ENCODE results near the gene HUNK. TPM values are rescaled to one million over a fixed set of nuclear protein-coding genes. Genes with fewer than 3 reads are reported as not detected.
"Not testable (repeated sequence)": the region's sequence is repeated elsewhere in the genome, so short reads cannot be mapped to it uniquely, and the experiment has no call there.

Gene HUNK
- total and polyA plus RNA-seq, 5 experiments from 2014 or later: 0.05 to 0.74 (median 0.23) TPM; not detected in 2

DNA sequence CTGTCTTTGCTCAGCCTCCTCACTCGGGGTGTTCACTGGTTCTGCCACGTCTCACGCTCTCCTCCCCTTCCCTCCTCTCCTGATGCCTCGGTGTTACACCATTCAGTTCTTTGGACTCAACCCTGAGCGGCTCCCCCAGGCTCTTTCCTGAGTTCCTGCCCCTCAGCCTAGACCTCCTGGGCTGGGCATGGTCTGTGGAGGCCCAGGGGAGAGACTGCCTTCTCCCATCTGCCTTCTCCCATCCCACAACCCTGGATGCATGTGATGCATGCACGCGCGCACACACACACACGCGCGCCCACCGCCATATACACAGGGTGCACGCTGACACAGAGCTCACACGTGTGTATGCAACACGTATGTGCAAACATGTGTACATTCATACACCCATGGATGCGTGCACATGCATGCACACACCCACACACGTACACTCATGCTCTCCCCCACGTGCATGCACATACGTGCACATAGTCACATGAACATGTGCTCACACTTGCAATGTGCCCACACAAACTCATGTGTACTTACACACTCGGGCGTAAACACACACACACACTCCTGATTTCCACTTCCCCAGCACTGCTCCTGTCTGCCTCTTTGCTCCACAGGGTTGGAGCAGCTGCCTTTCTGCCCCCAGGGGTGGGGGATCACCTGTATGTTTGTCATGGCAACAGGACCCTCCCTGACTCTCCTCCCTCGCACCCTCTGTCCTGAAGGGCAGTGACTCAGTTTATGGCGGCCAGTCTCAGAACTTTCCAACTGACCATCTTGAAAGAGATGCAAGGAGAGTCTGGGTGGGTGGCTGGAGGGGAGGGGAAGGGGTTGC lies 59.0 kb downstream of the HUNK start:
- POLR2A ChIA-PET: no interaction called here
- no peaks in the 10 kb centered on the region for H3K36me3 Mint-ChIP-seq
- no peak for ATAC-seq
- H3K27me3 Mint-ChIP-seq: peaks cover 5 to 17% (median 7%) of the 10 kb centered on the region in 5 donors
- H3K27ac Mint-ChIP-seq: no peak overlapping the region
- H3K4me1 Mint-ChIP-seq: peaks cover 3 to 18% (median 6%) of the 10 kb centered on the region in 4 donors
- no peak for DNase-seq
- peaks cover 0 to 4% (median 0%) of the 10 kb centered on the region in 9 donors for H3K9me3 Mint-ChIP-seq
- no peak overlapping the region for H3K4me3 Mint-ChIP-seq

DNA sequence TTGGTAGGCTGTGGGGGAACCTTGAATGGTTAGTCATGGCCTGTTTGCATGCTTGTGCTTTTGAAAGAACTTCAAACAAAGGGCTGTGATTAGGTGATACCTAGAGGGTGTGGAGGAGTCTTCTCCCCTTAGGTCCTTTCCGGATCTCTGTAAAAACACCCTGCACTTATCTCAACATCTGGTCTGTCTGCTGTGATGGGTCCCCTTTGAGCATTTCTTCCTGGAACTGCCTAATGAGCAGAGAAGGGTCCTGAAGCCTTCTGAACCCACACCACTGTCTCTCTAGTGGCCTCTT lies 59.6 kb downstream of the HUNK start:
- peak overlapping the region in 1 of 10 donors; percentile 39 for H3K4me3 Mint-ChIP-seq
- H3K9me3 Mint-ChIP-seq: peaks cover 0 to 4% (median 0%) of the 10 kb centered on the region in 9 donors
- peaks cover 3 to 18% (median 6%) of the 10 kb centered on the region in 4 donors for H3K4me1 Mint-ChIP-seq
- H3K36me3 Mint-ChIP-seq: no peaks in the 10 kb centered on the region
- H3K27ac Mint-ChIP-seq: peak overlapping the region in 2 of 10 donors; percentile 10 to 22
- H3K27me3 Mint-ChIP-seq: peaks cover 5 to 17% (median 7%) of the 10 kb centered on the region in 5 donors
- no peak for DNase-seq
- POLR2A ChIA-PET: no interaction called here
- no peak for ATAC-seq

DNA sequence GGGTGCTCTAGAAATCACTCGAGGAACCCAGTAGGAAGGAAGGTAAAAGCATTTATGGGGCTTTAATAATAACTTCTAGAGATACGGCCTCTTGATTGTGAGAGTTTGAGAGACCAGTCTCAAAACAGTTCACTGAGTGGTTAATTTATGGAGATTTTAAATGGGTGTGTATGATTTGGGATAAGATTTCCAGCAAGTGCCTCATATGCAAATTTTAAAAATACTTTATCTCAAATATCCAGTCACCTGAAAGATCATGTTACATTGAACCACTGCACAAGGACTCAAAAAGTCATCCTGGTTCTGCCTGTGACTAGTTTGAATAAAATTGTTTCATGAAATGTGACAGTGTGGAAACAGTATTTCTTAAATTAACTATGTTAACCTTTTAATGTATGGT lies 64.5 kb downstream of the HUNK start:
- no peaks in the 10 kb centered on the region for H3K36me3 Mint-ChIP-seq
- no peak overlapping the region for H3K27ac Mint-ChIP-seq
- ATAC-seq: no peak
- POLR2A ChIA-PET: no interaction called here
- H3K9me3 Mint-ChIP-seq: peaks cover 0 to 2% (median 0%) of the 10 kb centered on the region in 9 donors
- H3K4me3 Mint-ChIP-seq: no peak overlapping the region
- DNase-seq: no peak
- H3K27me3 Mint-ChIP-seq: peaks cover 0 to 7% (median 1%) of the 10 kb centered on the region in 5 donors
- H3K4me1 Mint-ChIP-seq: peaks cover 0 to 13% (median 6%) of the 10 kb centered on the region in 4 donors

DNA sequence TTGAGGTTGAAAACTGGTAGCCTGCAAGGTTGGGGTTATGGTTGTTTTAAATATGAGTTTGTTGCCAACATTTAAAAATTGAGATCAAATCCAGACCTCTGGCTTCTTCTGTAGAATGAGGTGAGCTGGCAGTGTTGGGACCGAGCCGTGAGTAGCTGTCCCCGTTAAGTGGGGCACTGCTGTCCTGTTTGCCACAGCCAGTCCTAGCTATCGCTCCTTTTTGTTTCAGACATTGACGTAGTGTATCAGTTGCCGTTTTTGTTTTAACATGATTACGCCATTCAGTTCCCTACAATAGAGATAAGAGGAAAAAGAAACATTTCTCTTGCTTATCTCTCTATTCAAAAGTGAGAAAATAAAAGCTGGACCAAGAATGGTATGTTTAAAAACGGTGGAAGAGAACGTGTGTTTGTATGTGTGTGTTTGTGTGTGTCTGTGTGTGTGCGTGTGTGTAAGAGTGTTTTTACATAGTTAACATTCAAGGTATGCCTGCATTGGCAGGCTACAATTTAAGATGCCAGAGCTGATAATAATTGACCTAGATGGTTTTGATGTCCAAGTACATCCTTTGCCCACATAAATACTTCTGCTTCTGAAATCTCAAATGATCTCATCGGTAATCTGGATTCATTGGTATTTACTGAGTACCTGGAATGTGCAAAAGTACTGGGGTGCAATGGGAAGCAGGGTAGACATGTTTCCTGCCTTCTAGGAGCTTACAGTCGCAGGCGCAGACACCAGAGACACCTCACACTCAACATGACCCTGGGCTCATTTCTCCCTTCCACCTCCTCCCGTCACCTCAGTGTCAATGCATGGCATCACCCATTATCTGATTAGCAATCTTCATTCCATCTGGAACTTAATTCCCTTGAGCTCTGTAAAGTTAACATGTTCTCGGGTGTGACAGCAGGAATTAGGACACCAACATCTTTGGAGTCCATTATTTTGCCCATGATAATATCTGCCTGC lies 65.8 kb downstream of the HUNK start:
- Mint-ChIP-seq H3K9me3 (peaks cover 0 to 2% (median 0%) of the 10 kb centered on the region in 9 donors), H3K36me3 (no peaks in the 10 kb centered on the region), H3K27me3 (peaks cover 0 to 6% (median 0%) of the 10 kb centered on the region in 5 donors), H3K27ac (peak overlapping the region in 1 of 10 donors; percentile 1), H3K4me3 (no peak overlapping the region), H3K4me1 (peaks cover 2 to 16% (median 5%) of the 10 kb centered on the region in 4 donors)
- POLR2A ChIA-PET: interaction anchor here (0.7 kb wide), 1 partner anchor 14 kb away, joined by 3 read pairs; no protein-coding TSS in a partner anchor
- no peak for DNase-seq
- no peak for ATAC-seq

DNA sequence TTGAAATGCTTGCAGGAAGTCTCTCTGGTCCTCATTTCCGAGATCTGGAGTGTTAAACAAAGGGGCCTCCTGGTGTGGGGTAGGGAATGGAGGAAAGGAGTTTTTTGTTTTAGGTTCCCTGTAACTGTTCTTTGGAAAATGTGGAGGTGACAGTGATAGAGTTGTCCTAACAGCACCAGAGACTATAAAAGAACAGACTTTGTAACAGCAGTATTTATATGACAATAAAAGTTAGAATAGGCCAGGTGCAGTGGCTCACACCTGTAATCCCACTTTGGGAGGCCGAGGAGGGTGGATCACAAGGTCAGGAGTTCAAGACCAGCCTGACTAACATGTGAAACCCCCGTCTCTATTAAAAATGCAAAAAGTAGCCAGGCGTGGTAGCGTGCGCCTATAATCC lies 68.9 kb downstream of the HUNK start:
- POLR2A ChIA-PET: interaction anchor here (1.6 kb wide), 1 partner anchor 33 kb away, joined by 7 read pairs; no protein-coding TSS in a partner anchor
- DNase-seq (no peak), ATAC-seq (no peak)
- peaks cover 0 to 23% (median 5%) of the 10 kb centered on the region in 4 donors for H3K4me1 Mint-ChIP-seq
- no peaks in the 10 kb centered on the region for H3K36me3 Mint-ChIP-seq
- H3K9me3 Mint-ChIP-seq: peaks cover 0 to 2% (median 0%) of the 10 kb centered on the region in 9 donors
- H3K27ac Mint-ChIP-seq: no peak overlapping the region
- no peak overlapping the region for H3K4me3 Mint-ChIP-seq
- peaks cover 4 to 10% (median 8%) of the 10 kb centered on the region in 5 donors for H3K27me3 Mint-ChIP-seq

DNA sequence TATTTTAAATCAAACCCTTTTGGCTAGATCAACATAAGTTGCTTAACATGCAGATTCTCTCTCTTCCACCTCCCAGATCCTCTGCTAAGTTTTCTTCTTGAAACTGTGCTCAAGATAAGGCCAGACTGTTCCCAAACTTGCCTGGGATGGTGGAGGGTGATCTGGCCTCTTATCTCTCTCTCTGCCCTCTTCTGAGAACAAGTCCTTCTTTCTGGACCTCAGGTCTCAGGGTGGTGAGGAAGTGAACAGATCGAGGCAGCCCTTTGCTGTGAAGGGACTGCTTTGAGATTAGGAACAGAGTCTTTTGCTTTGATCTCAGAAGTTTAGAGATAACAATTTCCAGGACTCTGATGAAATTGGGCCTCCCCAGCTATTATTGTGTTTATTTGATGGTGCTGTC lies 70.7 kb downstream of the HUNK start:
- Mint-ChIP-seq H3K27me3 (peaks cover under 1 to 28% (median 8%) of the 10 kb centered on the region in 5 donors), H3K4me3 (no peak overlapping the region), H3K4me1 (peaks cover 0 to 23% (median 8%) of the 10 kb centered on the region in 4 donors), H3K27ac (peak overlapping the region in 1 of 10 donors; percentile 19), H3K36me3 (no peaks in the 10 kb centered on the region), H3K9me3 (peaks cover 0 to 5% (median 0%) of the 10 kb centered on the region in 9 donors)
- POLR2A ChIA-PET: no interaction called here
- ATAC-seq (no peak), DNase-seq (no peak)

DNA sequence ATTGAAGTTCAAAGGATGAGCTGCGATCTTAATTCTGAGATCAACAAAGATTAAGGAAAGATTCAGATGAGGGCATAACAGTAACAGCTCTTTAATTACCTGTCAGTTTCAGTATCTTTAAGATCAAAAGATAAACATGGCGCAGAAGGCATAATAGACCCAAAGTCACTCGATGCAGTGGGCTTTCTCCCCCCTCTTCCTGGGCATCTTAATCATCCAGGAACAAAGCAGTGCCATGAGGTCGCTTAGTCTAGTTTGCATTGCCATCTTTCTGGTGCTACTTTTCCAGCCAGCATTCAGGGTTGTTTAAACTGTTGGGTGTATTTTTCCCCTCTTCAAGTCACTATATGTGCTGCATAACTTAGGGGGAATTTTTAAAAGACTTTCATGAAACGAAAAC lies 72.3 kb downstream of the HUNK start:
- H3K9me3 Mint-ChIP-seq: peaks cover 0 to 3% (median 0%) of the 10 kb centered on the region in 9 donors
- DNase-seq (no peak), ATAC-seq (no peak)
- H3K27me3 Mint-ChIP-seq: peaks cover 0 to 32% (median 8%) of the 10 kb centered on the region in 5 donors
- H3K27ac Mint-ChIP-seq: no peak overlapping the region
- H3K36me3 Mint-ChIP-seq: no peaks in the 10 kb centered on the region
- H3K4me1 Mint-ChIP-seq: peaks cover 0 to 31% (median 15%) of the 10 kb centered on the region in 4 donors
- POLR2A ChIA-PET: interaction anchor here (0.9 kb wide), 1 partner anchor 10 kb away, joined by 3 read pairs; no protein-coding TSS in a partner anchor
- H3K4me3 Mint-ChIP-seq: no peak overlapping the region

DNA sequence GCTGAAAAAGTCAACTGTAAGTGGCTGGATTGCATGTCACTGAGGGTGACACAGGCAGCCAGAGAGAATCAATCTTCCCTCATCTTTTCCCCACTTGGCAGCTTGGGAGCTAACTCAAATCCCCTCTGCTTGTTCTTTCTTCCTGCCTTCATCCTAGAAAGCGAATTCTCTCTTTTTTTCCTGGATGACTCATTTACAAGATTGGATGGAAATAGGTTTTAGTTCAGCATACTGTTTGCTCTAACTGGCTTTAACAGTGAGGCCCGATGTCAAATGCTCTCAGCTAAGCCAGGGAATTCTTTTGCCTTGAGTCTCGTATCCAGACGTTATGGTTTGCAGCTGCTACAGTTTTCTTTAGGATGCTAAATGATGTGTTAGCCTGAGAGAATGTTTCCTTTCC lies 72.7 kb downstream of the HUNK start:
- peak overlapping the region in 1 of 10 donors; percentile 48 for H3K27ac Mint-ChIP-seq
- H3K36me3 Mint-ChIP-seq: no peaks in the 10 kb centered on the region
- DNase-seq (no peak), ATAC-seq (no peak)
- no peak overlapping the region for H3K4me3 Mint-ChIP-seq
- peaks cover 0 to 32% (median 8%) of the 10 kb centered on the region in 5 donors for H3K27me3 Mint-ChIP-seq
- H3K4me1 Mint-ChIP-seq: peaks cover 0 to 34% (median 17%) of the 10 kb centered on the region in 4 donors
- H3K9me3 Mint-ChIP-seq: peaks cover 0 to 3% (median 0%) of the 10 kb centered on the region in 9 donors
- POLR2A ChIA-PET: no interaction called here

DNA sequence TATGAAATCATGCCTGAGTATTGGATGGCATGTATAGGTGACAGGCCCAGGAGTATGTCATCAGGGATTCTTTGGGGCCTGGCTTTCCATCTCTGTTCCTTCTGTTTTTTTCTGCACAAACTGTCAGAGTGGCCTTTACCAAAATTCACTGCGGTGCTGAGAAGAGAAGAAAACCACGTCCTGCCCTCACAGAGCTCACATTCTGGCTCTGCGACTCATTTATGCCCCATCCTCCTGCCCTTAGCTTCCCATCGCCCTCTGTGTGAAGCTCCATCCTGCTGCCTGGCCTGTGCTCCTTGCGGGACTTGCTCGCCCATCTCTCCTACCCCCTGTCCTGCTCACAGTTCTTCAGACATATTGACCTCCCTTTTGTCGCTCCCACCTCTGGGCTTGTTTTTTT lies 73.4 kb downstream of the HUNK start:
- peaks cover 0 to 32% (median 8%) of the 10 kb centered on the region in 5 donors for H3K27me3 Mint-ChIP-seq
- peaks cover 0 to 3% (median 0%) of the 10 kb centered on the region in 9 donors for H3K9me3 Mint-ChIP-seq
- POLR2A ChIA-PET: interaction anchor here (1.2 kb wide), 1 partner anchor 28 kb away, joined by 4 read pairs; no protein-coding TSS in a partner anchor
- ATAC-seq: no peak
- peaks cover 0 to 34% (median 17%) of the 10 kb centered on the region in 4 donors for H3K4me1 Mint-ChIP-seq
- no peak overlapping the region for H3K4me3 Mint-ChIP-seq
- H3K27ac Mint-ChIP-seq: peak overlapping the region in 1 of 10 donors; percentile 48
- no peak for DNase-seq
- H3K36me3 Mint-ChIP-seq: no peaks in the 10 kb centered on the region

DNA sequence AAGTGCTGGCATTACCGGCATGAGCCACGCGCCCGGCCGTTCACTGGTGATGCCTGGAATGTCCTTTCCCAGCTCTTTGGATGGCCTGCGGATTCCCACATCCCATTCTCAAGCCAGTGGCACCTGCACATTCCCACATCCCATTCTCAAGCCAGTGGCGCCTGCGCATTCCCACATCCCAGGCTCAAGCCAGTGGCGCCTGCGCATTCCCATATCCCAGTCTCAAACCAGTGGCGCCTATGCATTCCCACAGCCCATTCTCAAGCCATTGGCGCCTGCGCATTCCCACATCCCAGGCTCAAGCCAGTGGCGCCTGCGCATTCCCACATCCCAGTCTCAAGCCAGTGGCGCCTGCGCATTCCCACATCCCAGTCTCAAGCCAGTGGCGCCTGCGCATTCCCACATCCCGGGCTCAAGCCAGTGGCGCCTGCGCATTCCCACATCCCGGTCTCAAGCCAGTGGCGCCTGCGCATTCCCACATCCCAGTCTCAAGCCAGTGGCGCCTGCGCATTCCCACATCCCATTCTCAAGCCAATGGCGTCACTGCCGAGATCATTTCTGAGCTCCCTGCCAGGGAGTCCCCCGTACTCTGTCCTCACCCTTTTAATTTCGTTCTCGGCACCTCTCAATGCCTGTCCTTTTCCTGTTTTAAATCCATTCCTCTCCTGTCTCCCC lies 74.2 kb downstream of the HUNK start:
- DNase-seq, ATAC-seq, H3K4me3 Mint-ChIP-seq, H3K36me3 Mint-ChIP-seq, H3K9me3 Mint-ChIP-seq: not testable (repeated sequence)
- peak overlapping the region in 1 of 10 donors; percentile 64 for H3K27ac Mint-ChIP-seq
- peaks cover 0 to 32% (median 8%) of the 10 kb centered on the region in 5 donors for H3K27me3 Mint-ChIP-seq
- H3K4me1 Mint-ChIP-seq: peaks cover 0 to 34% (median 18%) of the 10 kb centered on the region in 4 donors
- POLR2A ChIA-PET: interaction anchor here (0.5 to 1.2 kb wide), 2 partner anchors 28 to 172 kb away, joined by 4 read pairs; no protein-coding TSS in a partner anchor

DNA sequence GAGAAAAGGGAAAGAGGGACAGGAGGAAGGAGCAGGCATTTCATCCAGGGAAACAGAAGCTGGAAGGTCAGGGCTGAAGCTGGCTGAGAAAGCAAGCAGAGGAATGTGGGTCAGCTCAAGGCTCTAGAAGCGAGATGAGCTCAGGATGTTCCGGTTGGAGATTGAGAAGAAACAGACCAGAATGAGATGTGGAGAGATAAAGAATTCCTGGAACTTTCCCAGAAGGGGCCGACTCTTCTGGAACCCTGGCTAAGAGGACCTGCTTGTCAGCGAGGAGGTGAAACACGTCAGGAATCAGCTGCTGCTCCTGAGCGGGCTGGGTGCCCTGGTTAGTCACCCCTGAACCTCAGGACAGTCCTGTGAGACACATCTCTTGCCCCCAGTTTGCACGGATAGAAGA lies 75.9 kb downstream of the HUNK start:
- no peak for ATAC-seq
- Mint-ChIP-seq H3K4me3 (no peak overlapping the region), H3K36me3 (no peaks in the 10 kb centered on the region), H3K27ac (peak overlapping the region in 2 of 10 donors; percentile 33 to 80), H3K4me1 (peaks cover 0 to 22% (median 17%) of the 10 kb centered on the region in 4 donors), H3K27me3 (peaks cover 0 to 32% (median 8%) of the 10 kb centered on the region in 5 donors), H3K9me3 (peaks cover 0 to 3% (median 0%) of the 10 kb centered on the region in 9 donors)
- POLR2A ChIA-PET: interaction anchor here (1.2 kb wide), 1 partner anchor 26 kb away, joined by 4 read pairs; no protein-coding TSS in a partner anchor
- DNase-seq: no peak

DNA sequence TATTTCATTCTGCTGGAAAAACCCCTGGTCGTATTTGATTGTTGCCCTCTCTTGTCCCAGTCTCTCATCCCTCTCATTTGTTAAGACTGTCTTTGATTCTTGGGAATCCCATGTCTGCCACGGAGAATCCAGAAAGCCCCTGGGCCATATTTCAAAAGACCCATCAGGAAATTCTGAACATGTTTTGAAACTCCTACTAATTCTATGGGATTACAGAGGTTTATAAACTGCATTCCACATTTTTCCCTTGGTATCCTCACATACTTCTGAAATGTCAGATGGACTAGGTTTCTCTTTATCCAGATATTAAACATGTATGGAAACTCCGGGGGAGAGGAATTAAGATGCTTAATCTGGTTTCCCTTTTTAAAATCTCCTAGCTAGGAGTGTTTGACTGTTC lies 80.0 kb downstream of the HUNK start:
- POLR2A ChIA-PET: no interaction called here
- Mint-ChIP-seq H3K27ac (no peak overlapping the region), H3K27me3 (peaks cover 0 to 12% (median 1%) of the 10 kb centered on the region in 5 donors), H3K4me3 (no peak overlapping the region), H3K9me3 (peaks cover 0 to 9% (median 0%) of the 10 kb centered on the region in 9 donors), H3K4me1 (peaks cover 14 to 39% (median 28%) of the 10 kb centered on the region in 4 donors), H3K36me3 (no peaks in the 10 kb centered on the region)
- ATAC-seq (no peak), DNase-seq (no peak)
